Activated CD4-positive, alpha-beta T cell treated with anti-CD3 and anti-CD28 coated beads, Interleukin-2, amount 50 U/mL, for 1 hour (primary cell): Measurements from ENCODE around the gene CCDC28A.
"Not testable (repeated sequence)": the region's sequence is repeated elsewhere in the genome, so short reads cannot be mapped to it uniquely, and the experiment has no call there.

Experiments
- DNase-seq: peaks from one replicate; pipeline ENCODE4 v3.0.0-alpha.2; 2020

The CCDC28A gene

DNA sequence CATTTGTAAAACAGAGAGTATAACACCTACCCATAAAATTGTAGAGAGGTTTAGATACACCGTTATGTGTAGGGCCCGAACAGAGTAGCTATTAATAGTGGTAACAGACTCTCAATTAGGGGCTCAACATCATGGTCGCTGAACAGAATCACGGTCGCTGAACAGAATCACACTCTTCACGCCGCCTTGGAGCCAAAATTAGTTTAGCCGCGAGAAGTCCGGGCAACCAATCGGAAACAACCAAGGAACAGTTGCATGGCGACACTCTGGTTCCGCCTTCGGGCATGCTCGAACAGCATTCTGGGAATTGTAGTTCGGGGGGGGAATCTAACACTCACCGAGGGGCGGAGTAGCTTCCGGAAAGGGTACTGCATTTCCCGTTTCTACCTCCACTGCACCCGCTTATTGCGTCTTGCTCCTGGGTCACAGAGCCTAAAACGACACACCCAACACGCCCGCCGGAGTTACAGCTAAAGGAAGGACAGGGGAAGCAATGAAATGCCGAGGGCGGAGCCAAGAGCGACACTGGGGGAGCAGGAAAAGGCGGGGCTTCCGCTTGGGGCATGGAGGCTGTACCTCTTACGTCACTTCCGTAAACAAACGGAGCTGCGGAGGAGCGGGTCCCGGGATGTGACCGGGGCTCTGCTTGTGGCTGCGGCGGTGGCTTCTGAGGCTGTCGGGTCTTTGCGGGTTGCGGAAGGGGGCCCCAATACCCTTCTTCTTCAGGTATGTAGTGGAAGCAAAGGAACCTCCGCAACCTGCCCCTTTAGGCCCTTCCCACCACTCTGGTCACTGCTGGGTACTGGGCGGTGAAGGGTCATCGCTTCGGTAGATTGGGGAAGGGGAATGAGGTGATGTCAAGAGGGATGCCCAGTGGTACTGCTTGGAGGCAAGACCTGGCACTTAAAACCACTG, at the start of gene CCDC28A:
Gene CCDC28A, plus strand, starts transcription at position 593 of the 915 bp plus-strand sequence. CDS start 2,352 bp downstream, outside the sequence.
- peak; percentile 90 for DNase-seq

DNA sequence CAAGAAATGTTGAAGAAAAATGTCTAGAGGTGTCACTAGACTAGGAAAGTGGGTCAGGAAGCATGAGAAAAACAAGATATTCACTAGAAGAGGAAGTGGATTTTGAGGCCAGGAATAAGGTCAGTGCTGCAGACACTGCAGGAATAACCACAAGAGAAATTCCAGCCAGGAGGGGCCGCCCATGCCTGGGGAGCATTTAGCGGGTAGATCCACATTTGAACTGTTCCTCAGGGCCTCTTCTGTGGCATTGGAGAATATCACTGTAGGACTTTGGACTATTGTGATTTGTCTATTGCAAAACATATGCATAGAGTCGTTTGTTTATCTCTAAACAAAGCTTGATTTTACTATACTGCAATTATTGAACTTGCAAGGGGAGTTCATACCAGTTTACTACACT, 49.6 kb upstream of the CCDC28A start:
- no peak for DNase-seq

DNA sequence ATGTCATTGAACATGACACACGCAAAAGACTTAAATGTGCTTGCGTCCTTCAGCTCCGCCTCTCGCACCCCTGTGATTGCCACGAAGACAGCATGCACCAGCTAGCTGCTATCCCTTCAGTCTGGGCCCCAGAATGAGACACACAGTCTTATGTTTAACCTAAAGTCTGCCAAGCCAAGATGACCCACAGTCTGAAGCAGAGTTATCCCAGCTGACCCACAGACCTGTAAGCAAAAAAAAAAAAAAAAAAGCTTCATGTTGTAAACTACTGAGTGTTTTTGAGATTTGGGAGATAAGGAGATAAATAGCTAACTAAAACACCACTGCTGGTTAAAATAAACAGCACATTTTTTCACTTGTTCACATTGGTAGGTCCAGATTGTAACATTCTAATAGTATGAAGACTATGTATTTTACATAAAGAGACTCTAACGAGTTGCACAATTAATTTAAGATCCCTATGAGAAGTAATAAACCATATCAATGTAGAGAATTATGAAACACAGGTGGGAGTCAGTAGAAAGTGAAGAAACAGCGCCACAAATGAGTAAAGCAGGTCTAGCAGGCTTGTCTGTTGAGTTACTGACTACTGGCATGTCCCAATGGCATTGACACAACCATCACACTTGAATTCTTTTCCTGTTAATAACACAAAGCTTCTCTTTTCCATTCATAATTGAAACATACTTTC, 47.4 kb upstream of the CCDC28A start:
- DNase-seq = no peak

DNA sequence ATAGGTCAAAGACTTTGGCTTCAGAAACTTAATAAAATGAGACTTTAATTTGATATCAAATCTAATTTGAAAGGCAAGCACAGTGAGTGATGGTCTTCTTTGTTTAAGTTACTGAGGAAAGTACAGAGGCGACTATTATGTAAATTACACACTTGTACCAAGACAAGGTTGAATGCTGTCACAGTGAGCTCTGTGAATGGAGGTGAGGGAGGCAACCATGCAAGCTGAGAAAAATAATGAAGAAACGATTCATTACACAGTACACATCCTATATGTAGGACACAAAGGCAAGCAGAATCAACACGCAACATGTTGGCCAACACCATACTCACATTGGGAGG, 46.8 kb upstream of the CCDC28A start:
- no peak for DNase-seq

DNA sequence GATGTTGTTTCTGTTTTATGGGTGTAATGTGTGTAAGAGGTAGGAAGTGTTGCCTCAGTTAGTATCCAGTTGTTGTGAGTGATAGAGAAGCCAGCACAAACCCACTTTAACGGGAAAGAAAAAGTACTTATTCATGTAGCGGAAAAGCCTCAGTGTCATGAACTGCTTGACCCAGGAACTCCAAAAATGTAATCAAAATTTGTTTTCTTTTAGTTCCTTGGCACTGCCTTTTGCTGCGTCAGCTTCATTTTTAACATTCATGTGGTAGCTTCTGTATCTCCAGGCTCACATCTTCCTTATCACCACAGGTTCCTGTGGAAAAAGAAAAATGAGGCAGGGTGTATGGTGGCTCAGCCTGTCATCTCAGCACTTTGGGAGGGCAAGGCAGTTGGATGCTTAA, 46.4 kb upstream of the CCDC28A start:
- no peak for DNase-seq

DNA sequence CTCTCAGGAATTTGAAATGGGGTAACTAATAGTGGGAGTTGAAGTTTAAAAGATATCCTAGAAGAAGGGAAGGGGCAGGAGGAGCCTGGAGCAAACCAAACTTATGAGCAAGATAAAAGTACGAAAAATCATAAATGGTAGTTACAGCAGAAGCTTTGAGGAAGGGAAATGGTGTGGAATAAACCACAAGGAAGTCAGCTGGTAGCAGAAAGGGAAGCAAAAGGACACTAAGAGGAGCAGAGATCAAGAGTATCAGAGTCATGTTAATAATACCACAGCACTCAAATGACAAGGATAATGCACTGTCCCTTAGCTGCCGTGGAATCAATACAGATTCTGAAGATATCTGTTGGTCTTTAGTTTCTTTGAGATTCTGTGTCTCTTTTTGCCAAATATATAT, 44.9 kb upstream of the CCDC28A start:
- no peak for DNase-seq

DNA sequence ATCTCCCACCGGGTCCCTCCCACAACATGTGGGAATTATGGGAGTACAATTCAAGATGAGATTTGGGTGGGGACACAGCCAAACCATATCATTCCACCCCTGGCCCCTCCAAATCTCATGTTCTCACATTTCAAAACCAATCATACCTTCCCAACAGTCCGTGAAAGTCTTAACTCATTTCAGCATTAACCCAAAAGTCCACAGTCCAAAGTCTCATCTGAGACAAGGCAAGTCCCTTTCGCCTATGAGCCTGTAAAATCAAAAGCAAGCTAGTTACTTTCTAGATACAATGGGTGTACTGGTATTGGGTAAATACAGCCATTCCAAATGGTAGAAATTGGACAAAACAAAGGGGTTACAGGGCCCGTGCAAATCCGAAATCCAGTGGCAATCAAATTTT, 43.5 kb upstream of the CCDC28A start:
- not testable (repeated sequence) for DNase-seq

DNA sequence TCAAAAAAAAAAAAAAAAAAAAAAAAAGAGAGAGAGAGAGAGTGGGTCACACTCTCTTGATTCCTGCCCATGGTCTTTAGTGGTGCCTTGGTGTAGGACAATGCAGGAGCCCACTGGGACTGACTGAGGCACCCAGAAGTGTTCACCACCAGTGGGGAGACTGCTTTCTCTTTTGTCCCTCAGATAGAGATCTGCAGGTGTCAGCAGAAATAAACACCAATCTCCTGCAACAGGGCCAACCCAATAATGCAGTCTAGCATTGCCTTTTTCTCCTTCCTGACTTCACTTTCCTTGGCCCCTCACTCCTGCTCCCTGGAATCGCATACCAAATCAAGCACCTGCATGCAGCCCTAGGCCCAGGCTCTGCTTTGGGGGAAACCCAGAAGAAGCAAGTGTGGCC, 39.0 kb upstream of the CCDC28A start:
- no peak for DNase-seq

DNA sequence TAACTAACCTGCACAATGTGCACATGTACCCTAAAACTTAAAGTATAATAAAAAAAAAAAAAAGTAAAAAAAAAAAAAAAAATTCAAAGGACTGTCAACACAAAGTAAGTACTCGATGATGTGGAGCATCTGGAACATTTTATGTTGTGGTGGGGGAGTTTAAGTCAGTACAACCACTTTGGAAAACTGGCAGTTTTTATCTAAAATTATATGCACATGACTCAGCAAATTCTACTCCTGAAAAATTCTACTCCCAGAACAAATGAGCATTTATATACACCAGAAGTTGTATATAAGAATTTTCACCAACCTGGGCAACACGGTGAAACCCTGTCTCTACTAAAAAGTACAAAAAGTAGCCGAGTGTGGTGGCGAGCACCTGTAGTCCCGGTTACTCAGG, 36.9 kb upstream of the CCDC28A start:
- no peak for DNase-seq

DNA sequence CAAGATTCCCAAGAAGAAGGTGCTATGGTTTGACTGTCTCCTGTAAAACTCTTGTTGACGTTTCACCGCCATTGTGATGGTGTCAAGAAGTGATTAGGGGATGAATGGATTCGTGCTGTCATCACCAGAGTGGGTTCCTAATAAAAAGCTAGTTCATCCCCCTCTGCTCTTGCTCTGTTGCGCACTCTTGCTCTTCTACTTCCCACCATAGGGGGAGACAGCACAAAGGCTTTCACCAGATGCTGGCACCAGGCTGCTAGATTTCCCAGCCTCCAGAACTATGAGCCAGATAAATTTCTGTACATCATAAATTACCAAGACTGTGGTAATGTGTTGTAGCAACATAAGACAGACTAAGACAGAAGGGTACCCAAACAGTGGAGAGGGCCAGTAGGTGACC, 21.6 kb upstream of the CCDC28A start:
- DNase-seq = no peak

DNA sequence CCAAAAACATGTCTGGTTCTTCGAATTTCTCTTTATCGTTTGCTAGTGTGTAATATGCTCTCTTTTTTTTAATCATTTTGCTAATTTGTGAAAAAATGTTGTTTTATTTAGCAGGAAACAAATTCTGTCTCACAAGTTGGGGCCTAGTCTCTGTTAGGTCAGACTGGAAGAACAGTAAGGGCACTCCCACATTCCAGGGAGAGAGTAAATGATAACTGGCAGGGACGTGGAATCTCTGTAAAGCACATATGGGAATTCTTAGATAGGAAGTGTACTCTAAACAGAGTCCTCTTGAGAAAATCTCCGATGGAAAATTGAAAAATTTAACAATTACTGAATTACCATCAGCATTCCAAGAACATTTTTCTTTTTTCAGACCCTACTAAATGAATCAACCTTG, 16.4 kb upstream of the CCDC28A start:
- DNase-seq = no peak

DNA sequence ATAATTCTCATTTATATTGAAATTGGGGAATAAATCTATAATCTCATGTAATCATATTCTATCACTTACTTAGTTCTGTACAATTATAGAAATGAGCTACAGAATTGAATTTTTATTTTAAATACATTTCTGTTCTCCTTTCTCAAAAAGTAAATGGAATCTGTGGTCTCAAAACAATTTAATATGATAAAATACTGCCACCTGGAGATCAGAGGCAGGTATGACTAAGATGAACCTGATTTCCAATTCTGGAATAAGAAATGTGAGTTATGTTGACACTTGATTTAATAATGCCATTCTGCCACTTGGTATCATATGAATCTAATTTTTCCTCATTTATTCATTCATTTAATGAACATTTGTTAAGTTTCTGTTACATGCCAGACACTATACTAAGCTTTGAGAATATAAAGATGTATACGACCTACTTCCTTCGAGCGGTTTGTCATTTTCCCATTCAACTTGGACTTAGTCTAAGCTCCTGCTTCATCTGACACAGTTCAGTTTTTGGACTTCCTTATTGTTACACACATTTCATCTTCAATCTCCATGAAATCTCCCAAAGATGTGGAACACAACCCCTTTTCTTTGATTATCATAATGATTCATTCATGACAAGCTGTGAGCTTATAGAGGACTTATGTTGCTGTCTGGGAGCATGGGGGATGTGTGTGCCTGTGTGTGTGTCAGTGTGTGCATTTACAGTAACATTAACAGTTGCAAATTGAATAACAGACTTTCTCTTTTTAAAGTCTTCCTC, 7.5 kb upstream of the CCDC28A start:
- no peak for DNase-seq

DNA sequence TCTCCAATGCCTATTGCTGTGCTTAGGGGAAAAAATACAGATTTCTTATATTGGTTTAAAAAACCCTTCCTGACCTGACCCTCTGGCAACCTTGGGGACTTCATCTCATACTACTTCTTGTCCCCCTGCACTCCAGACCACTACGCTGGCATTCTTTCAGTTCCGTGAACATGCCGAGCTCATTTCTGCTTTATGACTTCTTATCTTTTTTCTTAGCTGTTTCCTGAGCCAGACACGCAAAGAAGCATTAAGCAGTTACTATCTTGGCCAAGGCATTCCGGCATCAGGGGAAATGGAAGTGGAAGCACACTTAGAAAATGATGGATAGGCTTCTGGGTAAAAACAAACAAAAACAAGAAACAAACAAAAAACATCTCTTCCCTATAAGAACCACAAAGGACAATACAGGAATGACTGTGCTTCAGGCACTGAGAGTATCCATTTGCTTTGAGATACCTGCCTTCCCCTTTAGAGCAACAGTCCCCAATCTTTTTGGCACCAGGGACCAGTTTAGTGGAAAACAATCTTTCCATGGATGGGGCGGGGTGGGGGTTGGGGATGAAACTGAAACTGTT, 4.4 kb upstream of the CCDC28A start:
- DNase-seq = no peak

DNA sequence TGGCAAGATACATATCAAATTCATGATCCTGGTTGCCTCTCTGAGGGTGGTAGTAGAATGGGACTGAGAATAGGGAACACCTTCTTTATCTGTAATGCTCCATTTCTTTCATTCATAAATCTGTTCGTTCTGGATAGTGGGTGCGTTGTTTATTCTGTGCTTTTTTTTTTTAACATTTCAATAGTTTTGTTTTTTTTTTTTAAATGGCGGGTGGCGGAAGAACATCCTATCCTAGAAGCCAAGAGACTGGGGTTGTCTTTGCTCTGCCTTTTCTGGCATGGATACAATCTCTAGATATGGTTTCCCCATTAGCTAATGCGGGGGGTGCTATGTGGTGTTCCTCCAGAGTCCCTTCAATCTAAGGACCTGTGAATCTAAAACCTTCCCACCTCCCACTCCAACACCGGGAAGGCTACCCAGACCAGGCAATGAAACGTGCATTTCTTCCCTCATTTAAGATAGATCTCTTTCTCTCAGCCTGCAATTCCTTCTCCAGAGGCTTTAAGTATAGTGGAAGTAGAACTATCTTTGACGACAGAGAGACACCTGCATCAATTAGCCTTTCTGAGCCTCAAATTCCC, 883 bp upstream of the CCDC28A start:
- DNase-seq = no peak

DNA sequence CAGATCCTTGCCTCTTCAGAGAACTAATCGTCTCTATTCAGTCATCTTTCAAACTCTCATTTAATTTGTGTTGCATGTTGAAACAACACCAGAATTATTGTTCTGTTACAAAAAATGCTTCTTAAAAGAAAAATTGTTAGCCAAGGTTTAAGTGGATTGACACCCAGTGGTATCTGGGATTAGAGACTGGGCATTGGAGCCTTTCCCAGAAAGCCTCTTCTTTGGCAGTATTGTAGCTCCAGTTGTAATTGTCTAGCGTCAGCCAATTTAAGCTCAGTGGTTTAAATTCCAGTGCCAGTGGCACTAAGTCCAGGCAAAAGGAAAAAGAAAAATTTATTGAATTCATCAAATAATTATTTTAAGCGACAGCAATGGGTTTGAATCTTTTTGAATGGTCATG, 801 bp downstream of the CCDC28A start:
- no peak for DNase-seq

DNA sequence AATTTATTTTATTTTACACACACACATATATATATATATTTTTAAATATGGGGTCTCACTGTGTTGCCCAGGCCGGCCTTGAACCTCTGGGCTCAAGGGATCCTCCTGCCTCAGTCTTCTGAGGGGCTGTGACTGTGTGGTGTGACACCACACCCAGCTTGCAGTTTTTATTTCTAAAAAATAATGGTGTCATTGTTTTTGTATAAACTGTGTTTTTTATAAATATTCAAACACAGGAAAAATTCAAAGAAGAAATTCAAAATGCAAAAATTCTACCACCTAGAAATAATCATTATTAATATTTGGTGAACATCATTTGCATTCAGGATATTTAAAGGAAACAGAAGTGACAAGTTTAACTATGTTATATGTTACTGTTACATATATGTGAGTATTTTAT, 3.1 kb downstream of the CCDC28A start:
- DNase-seq = no peak

DNA sequence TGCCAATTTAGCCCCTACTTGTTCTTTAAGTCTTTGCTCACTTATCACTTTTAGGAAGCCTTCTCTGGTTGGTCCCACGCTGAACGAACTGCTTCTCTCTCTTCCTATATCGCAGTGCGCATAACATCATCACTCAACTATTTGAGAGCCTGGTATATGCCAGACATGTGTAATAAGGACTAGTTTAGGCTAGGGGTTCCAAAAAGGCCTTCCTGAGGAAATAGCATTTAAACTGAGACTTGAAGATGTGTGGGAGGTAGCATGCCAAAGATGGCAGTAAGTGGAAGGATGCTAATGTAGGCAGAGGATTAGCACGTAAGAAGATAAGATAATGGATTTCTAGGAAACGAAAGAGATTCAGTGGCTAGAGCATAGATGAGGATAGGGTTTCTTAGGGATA, 4.8 kb downstream of the CCDC28A start:
- DNase-seq = no peak

DNA sequence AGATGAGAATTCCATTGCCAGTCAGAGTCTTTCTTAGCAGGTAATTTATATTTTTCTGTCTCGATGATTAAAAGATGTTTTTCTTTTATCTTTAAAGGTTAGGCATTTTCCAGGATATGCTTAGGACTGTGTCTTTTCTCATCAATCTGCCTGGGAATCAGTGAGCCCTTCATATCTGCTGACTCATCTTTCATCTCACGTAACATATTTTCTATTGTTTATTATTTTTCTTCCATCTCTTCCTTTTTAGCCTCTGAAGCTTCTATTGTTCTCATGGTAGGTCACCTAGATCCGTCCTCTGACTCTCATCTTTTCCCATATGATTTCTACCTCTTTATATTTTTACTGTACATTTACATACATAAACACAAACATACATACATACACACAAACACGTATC, 8.7 kb downstream of the CCDC28A start:
- no peak for DNase-seq

DNA sequence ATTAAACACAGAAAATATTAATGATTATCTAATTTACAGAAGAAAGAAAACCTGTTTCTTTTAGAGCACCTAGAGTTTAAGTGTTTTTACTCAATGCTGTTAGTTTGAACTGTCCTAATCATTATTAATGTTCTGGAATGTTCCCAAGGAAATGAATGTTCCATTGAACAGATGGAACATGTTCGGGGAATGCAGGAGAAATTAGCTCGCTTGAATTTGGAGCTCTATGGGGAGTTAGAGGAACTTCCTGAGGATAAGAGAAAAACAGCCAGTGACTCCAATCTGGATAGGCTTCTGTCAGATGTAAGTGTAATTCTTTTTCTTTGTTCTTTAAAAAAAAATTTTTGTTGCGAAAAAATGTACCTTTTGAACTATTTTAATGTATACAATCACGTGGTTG, 11.5 kb downstream of the CCDC28A start:
- no peak for DNase-seq

DNA sequence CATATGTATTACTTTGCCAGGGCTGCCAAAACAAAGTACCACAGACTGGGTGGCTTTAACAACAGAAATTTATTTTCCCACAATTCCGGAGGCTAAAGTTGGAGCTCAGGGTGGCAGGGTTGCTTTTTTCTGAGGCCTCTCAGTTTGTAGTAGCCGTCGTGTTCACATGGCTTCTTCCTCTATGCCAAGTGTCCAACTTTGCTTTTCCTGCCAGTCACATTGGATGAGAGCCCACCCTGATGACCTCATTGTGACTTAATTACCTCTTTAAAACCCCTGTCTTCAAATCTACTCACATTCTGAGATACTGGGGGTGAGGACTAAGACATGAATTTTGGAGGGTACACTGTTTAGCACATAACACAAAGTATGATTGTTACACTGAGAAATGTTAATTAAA, 12.4 kb downstream of the CCDC28A start:
- DNase-seq = no peak

DNA sequence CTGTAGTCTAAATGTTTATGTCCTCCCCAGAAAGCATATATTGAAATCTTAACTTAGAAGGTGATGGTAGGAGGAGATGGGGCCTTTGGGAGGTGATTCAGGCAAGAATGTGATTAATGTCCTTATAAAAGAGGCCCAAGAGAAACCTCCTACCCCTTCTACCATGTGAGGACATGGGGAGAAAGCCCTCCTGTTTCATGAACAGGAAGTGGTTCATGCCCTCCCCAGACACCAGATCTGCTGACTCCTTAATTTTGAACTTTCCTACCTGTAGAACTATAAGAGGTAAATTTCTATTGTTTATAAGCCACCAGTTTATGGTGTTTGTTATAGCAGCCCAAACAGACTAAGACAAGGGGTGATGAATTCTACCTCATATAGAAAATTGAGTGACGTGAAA, 13.6 kb downstream of the CCDC28A start:
- no peak for DNase-seq

DNA sequence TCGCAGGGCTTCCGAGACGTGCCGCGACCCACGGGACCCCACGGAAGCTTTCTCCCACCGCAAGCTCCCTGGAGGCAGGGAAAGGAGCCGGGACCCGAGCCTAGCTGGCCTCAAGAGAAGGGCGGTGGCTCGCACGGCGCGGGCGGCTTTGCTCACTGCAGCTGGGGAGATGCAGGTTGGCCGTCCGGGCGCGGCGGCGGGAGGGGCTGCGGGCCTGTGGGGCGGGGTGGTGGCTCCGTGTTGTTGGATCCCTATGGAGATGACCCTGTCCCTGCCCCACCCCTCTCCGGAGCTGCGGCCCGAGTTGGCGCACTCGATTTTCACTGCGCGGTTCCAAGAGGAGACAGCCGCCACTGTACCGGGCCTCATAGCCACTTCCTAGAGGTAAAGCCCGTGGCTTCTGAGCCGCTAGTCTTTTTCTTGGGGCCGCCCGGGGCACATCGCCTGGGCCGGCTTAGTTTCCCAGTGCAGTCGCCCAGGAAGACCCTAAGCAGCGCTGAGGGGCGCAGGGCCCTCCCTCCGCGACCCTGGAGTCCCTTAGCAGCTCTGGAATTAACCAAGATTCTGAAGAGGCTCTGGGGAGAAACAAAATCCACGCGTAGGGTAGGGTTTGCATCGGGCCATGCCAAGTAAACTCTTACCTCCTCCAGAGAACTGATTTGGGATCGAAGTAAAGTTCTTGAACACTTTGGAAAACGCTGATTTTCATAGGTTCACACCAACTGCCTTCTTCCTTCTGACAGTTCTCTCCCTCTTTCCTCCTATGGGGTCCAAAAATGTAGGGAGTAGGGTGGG, 22.4 kb downstream of the CCDC28A start, which contains the start of gene ECT2L:
Gene ECT2L, plus strand, starts transcription at position 279 of the 795 bp plus-strand sequence. CDS start 17,188 bp downstream, outside the sequence.
- no peak for DNase-seq
